ENCODE data around the gene SPEM2.

Gene SPEM2

DNA sequence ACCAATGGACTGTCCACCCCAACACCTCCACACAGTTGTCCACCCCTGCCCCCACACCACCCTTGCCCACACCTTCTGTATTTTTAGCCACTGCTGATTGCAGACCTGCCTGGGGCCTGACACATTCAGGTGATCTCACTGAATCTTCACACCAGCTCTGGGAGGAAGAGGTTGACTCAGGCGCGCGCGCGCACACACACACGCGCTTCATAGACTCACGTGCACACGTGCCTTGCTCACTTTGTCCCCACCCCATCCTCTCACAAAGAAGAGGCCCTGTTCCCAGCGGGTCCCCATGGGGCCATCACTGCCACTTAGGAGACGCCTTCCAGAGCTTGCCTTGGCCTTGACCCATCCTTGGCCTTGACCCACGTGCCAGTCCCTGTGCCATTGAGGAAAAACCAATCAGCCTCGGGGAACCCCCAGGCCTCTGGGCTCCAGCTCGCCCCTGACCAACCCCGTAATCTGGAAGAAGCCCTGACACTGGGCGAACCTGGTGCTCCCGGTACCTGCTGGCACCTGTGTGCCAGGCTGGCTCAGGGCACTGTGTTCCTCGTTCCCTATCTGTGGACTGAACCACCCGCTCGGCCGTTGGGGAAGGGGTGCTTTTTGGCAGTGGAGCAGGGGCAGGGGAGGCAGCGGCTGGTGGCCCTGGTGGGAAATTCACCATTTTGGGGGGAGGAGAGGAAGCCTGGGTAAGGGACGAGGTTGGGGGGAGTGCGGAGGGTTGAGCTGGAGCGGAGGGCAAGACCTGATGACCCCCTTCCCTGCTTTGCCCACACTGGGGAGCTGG is 14.6 kb upstream of the SPEM2 start:
- no peak for DNase-seq (ENCODE audit: low spot score)
- H3K27ac ChIP-seq: no peak overlapping the region
- ChIA-PET POLR2A (ENCODE audit: low non-redundant PET) (no interaction called here), CTCF (interaction anchor here (0.6 kb wide), 1 partner anchor 149 kb away, joined by 3 read pairs; no protein-coding TSS in a partner anchor)
- TF ChIP-seq, protein P1, sequence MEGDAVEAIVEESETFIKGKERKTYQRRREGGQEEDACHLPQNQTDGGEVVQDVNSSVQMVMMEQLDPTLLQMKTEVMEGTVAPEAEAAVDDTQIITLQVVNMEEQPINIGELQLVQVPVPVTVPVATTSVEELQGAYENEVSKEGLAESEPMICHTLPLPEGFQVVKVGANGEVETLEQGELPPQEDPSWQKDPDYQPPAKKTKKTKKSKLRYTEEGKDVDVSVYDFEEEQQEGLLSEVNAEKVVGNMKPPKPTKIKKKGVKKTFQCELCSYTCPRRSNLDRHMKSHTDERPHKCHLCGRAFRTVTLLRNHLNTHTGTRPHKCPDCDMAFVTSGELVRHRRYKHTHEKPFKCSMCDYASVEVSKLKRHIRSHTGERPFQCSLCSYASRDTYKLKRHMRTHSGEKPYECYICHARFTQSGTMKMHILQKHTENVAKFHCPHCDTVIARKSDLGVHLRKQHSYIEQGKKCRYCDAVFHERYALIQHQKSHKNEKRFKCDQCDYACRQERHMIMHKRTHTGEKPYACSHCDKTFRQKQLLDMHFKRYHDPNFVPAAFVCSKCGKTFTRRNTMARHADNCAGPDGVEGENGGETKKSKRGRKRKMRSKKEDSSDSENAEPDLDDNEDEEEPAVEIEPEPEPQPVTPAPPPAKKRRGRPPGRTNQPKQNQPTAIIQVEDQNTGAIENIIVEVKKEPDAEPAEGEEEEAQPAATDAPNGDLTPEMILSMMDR (conservative IDR thresholded peaks at IDR 0.05; ENCODE audit: low read depth): no peak

DNA sequence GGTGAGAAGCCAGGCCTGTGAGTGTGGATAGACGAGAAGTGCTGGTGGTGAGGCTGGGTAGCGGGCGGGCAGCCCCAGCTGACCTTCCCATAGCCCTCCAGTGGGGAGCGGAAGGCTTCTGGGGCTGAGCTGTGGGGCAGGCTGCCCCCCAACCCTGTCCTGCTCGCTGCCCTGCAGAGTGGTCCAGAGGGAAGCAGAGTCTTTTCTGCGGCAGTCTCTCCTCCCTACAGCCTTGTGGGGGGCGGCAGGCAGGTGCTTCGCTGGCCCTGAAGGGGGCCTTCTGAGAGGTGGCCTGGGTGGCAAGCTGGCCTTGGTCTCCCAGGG is 14.0 kb upstream of the SPEM2 start:
- POLR2A ChIA-PET (ENCODE audit: low non-redundant PET): no interaction called here
- TF ChIP-seq, protein P1 (conservative IDR thresholded peaks at IDR 0.05; ENCODE audit: low read depth): no peak
- H3K27ac ChIP-seq: no peak overlapping the region
- CTCF ChIA-PET: no interaction called here
- DNase-seq (ENCODE audit: low spot score): no peak

DNA sequence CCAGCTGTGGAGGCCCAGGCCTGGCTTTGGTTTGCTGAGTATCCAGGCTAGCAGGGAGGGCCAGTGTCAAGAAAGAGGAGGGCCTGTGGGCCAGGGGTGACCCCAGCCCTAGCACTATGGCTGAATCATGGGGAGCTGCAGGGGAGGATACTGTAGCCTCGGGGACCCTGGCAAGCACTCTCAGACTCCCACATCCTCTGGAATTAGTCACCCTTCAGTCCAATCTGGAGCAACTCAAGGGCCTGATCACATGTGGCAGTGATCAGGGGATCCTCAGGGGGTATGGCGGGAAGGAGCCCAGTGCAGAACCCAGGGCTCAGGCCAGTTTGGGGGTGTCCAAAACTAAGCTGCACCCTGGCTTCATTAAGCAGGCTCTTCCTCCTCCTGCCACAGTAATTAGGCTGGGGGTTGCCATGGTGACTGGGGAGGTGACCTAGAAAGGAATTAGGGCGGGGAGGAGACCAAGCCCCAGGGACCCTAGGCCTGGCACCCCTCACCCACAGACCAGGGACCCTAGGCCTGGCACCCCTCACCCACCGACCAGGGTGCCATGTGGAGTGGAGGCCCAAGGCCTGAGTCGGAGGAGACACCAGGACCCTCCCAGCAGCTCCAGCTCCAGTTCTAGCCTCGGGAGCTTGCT is 11.9 kb upstream of the SPEM2 start:
- peak overlapping the region; percentile 24 for H3K27ac ChIP-seq
- TF ChIP-seq, protein P1 (conservative IDR thresholded peaks at IDR 0.05; ENCODE audit: low read depth): no peak
- POLR2A ChIA-PET (ENCODE audit: low non-redundant PET): interaction anchor here (1.0 kb wide), 1 partner anchor 84 kb away, joined by 3 read pairs; the partner anchor contains the start of gene NEURL4
- DNase-seq (ENCODE audit: low spot score): no peak
- CTCF ChIA-PET: interaction anchor here (0.8 to 1.1 kb wide), 2 partner anchors 24 to 78 kb away, joined by 4 to 5 read pairs; no protein-coding TSS in a partner anchor

DNA sequence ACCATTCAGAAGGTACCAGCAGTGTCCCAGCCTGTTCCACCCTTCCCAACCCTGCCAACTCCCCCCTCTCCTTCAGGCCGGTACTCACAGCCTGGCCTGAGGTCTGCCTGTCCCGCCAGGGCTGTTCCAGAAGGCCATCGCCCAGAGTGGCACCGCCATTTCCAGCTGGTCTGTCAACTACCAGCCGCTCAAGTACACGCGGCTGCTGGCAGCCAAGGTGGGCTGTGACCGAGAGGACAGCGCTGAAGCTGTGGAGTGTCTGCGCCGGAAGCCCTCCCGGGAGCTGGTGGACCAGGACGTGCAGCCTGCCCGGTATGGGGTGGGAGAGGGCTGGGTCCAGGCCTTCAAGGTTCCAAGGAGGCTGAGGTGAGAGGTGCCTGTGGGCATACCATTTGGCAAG is 10.6 kb upstream of the SPEM2 start:
- TF ChIP-seq, protein P1 (conservative IDR thresholded peaks at IDR 0.05; ENCODE audit: low read depth): no peak
- H3K27ac ChIP-seq: 0 out of 2 replicates have a peak overlapping the region, but pooled peaks have one; percentile 3
- ChIA-PET POLR2A (ENCODE audit: low non-redundant PET) (no interaction called here), CTCF (no interaction called here)
- no peak for DNase-seq (ENCODE audit: low spot score)

DNA sequence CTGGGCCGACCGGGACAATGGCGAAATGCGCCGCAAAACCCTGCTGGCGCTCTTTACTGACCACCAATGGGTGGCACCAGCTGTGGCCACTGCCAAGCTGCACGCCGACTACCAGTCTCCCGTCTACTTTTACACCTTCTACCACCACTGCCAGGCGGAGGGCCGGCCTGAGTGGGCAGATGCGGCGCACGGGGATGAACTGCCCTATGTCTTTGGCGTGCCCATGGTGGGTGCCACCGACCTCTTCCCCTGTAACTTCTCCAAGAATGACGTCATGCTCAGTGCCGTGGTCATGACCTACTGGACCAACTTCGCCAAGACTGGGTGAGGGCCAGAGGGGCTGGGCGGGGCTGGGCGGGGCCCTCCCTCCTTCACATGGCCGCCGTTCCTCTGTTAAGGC is 9.6 kb upstream of the SPEM2 start:
- H3K27ac ChIP-seq: peak overlapping the region; percentile 34
- CTCF ChIA-PET: no interaction called here
- no peak for DNase-seq (ENCODE audit: low spot score)
- TF ChIP-seq, protein P1 (conservative IDR thresholded peaks at IDR 0.05; ENCODE audit: low read depth): no peak
- POLR2A ChIA-PET (ENCODE audit: low non-redundant PET): no interaction called here

DNA sequence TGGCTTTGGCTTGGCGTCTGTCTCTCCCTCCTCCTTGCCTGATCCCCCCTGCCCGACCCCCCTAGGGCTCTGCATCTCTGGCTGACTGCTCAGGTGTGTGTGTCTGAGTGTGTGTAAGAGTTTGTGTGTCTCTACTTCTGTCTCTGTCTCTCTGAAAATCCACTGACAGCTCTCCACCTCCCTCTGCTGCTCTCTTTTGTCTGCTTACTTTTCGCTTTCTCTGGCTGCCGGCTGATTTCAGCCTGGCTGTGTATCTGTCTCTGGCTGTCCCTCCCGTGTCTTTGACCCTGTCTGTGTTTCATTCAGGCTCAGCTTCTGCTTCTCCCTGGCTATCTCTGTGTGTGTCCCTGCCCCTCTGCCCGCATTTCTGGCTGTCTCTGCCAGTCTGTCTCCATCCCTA is 9.1 kb upstream of the SPEM2 start:
- TF ChIP-seq, protein P1 (conservative IDR thresholded peaks at IDR 0.05; ENCODE audit: low read depth): no peak
- peak overlapping the region; percentile 34 for H3K27ac ChIP-seq
- no peak for DNase-seq (ENCODE audit: low spot score)
- ChIA-PET CTCF (interaction anchor here (0.7 kb wide), 1 partner anchor 93 kb away, joined by 3 read pairs; no protein-coding TSS in a partner anchor), POLR2A (ENCODE audit: low non-redundant PET) (no interaction called here)
